CMK (cell line): ENCODE data around the gene OAS3.
"Not testable (repeated sequence)": the region's sequence is repeated elsewhere in the genome, so short reads cannot be mapped to it uniquely, and the experiment has no call there.

ENCODE experiments used
- DNase-seq: peaks from one replicate; pipeline ENCODE4 v3.0.0-alpha.2; 2010; ENCODE audit warnings: low read depth

Gene OAS3

DNA sequence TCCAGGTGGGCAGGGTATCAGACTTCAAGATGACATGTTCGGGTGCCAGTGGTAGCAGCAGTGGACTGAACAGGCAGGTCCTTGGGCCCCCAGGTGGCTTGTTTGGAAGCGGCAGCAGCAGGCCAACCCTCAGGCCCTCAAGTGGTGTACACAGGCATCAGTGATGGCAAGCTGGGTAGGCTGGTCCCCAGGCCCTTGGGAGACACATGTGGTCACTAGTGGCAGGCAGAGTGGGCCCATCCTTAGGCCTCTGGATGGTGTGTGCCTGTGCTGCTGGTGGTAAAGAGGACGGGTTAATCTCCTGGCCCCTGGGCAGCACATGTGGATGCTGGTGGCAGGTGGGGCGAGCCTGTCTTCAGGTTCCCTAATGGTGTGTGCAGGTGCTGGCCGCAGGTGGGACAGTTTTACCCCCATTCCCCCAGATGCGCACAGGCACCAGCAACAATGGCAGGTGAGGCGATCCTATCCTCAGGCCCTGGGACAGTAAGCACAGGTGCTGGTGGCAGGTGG lies 48.1 kb downstream of the OAS3 start:
- DNase-seq: no peak

DNA sequence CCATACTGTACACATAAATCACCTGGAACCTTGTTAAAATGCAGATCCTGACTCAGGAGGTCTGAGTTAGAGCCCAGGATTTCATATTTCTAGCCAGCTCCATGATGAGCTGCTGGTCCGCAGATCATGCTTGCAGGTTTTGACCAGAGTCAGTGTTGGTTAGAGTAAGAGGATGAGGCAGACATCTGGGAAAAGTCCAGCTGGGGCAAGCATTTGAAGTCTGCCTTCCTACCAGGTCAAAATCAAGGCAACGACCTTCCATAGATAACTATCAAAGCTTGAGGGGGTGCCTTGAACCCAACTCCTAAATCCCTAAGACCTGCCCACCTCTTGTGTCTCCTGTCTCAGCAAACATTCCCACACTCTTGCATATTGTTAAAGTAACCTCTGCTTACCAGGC lies 49.3 kb downstream of the OAS3 start:
- no peak for DNase-seq

- DNase-seq: no peak
These were observed 50.0 kb downstream of the OAS3 start for GRCh38 chr12:112988224-112988623.

- DNase-seq: not testable (repeated sequence)
These were observed 50.6 kb downstream of the OAS3 start for GRCh38 chr12:112988823-112989385.

DNA sequence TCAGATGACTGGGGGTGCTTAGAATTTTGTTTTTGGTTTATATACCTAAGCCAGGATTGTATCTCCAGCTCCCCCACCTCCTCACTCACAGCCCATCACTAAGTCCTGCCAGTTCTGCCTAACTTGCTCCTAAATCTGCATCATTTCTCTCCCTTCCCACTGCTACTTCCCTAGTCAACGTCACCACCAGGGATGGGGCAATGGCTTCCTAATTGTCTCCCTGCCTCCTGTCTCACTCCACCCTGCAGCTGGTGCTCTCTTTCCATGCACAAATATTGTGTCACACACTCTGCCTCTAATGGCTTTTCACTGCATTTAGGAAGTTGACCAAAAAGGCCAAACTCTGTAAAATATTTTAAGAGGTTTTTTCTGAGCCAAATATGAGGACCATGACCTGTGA lies 51.5 kb downstream of the OAS3 start:
- no peak for DNase-seq

DNA sequence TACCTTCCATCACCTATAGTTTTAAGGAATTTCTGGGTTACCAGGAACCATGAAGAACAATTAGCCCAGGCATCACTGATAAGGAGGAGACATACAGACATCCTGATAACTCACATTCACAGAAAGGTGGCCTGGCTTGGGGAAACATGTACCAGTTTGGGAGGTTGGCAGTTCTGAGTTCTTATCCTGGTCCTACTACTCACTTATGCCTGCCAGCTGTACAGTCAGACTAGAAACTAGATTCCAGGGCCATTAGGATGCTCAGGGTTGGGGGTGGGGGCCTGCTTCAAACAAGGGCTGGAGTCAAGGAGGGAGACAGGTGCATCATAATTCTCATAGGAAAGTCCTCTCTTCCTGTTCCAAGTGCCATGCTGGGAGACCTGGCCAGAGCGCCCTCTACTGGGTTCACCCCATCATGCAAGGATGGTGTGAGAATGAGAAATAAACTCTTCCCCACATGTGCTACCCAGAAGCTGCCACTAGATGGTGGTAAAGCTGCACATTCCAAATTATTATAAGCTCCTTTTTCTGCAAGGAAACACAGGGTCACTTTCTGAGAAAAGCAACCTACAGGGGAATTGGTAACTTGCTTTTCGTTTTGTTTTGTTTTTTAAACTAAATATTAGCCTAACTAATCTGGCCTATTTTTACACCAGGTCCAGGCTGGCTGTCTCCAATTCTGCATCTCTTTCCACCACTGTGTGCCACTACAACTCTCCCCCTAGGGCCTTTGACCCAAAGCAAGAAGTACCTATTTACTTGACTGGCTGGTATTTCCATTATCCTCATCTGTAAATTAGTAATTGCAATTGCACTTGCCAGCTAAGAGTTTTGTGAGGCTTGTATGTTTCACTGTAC lies 54.5 kb downstream of the OAS3 start:
- DNase-seq: peak; percentile 31

- no peak for DNase-seq
These were observed 56.7 kb downstream of the OAS3 start for GRCh38 chr12:112995008-112995407.

DNA sequence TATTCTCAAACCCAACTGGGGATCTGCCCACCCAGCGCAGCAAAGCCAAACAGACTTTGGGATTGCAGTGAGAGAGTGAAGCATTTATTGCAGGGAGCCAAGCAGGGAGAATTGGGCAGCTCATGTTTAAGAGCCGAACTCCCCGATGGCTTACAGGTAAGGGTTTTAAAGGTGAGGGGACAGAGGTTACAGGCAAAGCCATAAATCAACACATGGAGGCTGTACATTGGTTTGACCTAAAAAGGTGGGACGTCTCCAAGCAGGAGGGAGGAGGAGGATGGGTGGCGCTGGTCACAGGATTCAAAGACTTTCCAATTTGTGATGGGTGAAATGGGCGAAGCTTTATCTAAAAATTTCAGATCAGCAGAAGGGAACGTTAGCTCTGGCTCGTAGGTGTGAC lies 58.2 kb downstream of the OAS3 start:
- DNase-seq: no peak

DNA sequence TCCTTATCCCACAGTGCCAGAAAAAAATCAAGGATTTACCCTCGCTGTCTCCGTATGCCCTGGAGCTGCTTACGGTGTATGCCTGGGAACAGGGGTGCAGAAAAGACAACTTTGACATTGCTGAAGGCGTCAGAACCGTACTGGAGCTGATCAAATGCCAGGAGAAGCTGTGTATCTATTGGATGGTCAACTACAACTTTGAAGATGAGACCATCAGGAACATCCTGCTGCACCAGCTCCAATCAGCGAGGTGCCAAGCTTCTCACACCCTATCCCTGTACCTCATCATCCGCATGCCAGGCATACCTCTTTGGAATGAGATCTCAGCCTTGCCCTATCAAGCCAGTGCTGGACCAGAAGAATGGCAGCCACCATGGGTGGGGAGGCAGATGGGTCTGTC lies 59.2 kb downstream of the OAS3 start:
- no peak for DNase-seq

GRCh38 chr12:112998987-112999767 lies 60.9 kb downstream of the OAS3 start:
- no peak for DNase-seq

DNA sequence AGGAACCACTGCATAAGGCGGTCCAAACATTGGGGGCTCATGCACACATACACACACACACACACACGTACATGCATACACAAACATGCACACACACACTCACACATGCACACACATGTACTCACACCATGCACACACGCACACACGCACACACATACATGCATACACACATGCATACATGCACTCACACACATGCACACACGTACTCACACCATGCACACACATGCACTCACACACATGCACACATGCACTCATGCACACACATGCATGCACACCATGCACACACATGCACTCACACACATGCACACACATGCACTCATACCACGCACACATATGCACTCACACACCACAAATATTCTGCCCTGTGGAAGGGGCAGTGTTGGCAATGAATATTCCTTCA lies 62.2 kb downstream of the OAS3 start:
- no peak for DNase-seq

GRCh38 chr12:113002155-113002554 lies 63.9 kb downstream of the OAS3 start:
- DNase-seq: no peak

DNA sequence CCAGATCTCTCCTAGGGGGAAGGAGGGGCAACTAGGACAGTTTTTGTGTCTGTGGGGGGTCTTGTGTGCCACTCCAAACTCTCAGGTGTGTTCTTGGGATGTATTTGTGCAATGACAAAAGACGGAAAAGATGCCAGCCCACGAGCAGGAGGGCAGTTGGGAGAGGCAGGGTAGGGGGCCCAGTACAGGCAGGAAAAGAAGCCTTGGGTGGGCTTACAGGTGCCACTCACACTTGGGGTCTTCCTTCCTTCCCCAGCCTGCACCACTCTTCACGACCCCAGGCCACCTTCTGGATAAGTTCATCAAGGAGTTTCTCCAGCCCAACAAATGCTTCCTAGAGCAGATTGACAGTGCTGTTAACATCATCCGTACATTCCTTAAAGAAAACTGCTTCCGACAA lies 64.4 kb downstream of the OAS3 start:
- DNase-seq: no peak

DNA sequence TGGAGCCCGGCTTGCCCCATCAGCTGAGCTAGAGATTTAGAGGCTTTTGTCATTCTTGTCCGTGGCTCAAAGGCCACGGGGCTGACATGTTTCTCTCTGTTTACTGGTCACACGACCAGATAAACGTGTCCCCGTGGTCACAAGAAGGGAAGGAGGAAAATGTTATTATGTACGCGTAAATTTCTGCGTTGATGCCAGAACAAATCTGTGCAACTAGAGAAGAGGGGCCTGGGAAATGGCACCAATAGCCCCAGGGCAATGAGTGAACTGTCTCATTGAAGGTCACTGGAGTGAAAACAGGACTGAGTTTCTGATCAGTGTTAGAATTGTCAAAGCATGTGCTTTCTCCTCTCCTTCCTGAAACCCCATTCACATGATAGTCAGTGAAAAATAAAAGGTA lies 65.4 kb downstream of the OAS3 start:
- DNase-seq: no peak

DNA sequence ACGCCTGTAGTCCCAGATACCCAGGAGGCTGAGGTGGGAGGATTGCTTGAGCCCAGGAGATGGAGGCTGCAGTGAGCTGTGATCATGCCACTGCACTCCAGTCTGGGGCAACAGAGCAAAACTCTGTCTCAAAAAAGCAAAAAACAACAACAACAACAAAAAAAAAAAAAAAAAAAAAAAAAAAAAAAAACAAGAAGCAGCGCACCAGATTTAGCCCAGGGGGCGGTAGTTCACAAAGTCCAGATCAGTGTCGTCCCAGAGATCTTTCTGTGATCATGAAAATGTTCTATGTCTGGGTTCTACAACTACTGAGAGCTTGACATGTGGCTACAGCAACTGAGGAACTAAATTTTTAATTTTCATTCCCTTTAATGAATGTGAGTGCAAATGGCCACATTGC lies 67.5 kb downstream of the OAS3 start:
- DNase-seq: no peak

DNA sequence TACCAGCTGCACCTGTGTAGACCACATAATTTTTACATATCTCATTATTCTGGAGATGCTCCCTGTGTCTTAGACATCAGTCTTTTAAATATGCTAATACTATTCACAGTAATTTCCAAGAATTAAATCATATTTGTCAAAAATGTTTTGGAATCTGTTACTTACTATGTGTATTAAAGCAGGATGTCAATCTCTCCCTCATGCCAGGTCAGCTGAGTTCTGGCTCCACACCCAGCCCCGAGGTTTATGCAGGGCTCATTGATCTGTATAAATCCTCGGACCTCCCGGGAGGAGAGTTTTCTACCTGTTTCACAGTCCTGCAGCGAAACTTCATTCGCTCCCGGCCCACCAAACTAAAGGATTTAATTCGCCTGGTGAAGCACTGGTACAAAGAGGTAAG lies 67.9 kb downstream of the OAS3 start:
- DNase-seq: no peak

- no peak for DNase-seq
These were observed 68.4 kb downstream of the OAS3 start for GRCh38 chr12:113006641-113007040.

- no peak for DNase-seq
These were observed 68.9 kb downstream of the OAS3 start for GRCh38 chr12:113007166-113007565.

- DNase-seq: no peak
These were observed 72.4 kb downstream of the OAS3 start for GRCh38 chr12:113010701-113011100.

GRCh38 chr12:113014565-113014964 lies 76.3 kb downstream of the OAS3 start:
- no peak for DNase-seq

DNA sequence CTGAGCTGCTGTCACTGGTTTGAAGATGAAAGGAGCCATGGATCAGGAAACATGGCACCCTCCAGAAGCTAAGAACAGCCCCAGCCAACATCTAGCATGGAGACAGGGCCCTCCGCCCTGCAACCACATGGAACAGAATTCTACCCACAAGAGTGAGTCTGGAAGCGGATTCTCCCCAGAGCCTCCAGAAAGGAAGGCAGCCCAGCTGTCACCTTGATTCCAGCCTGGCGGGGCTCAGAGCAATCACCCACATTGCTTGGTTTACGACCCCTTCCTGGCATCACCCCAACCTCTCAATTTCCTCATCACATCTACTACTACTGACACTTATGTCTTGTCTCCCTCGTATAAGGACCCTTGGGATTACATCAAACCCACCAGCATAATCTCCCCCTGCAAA lies 78.5 kb downstream of the OAS3 start:
- no peak for DNase-seq

GRCh38 chr12:113019025-113019424 lies 80.8 kb downstream of the OAS3 start:
- no peak for DNase-seq

DNA sequence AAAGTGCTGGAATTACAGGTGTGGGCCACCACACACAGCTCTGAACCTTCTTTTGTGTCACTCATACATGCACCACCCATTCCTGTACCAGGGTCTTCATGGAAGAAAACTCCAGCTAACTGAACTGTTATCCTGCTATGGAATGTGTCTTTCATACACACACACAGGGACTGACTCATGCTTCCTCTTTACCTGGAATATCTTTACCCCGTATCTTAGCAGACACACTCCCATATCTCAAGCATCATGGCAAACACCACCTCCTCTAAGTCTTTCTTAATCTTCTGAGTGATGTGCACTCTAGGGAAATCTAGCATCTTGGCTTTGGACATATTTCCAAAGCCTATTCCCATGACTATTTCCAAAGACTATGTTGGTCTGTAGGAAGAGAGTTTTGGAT lies 83.2 kb downstream of the OAS3 start:
- DNase-seq: no peak
